Measurements from ENCODE around the gene MRNIP. TPM values are rescaled to one million over a fixed set of nuclear protein-coding genes. Genes with fewer than 3 reads are reported as not detected.
A peak's percentile ranks its signal among the peaks of the same experiment; 100 is the strongest.

Gene MRNIP
- total RNA-seq, 6 experiments from 2014 or later: 8.2 to 13.5 (median 9.9) TPM

DNA sequence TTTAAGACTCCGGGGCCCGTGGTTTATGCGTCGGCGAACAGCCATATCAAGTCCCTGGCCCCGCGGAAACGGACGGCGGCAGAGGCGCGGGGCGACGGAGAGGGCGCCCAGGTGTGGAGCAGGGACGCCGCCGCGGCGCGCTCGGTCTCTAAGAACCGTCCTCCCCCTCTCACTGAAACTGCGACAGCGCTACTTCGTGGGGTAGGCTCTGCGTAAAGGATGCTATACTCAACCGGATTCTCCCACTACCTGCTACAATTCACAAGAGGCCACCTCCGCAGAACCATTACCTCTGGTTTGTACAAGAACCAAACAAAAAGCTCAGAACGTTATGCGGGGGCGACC is 404 bp downstream of the MRNIP start:
- peak overlapping the region; percentile 98 for H3K4me3 Mint-ChIP-seq
- TF ChIP-seq, protein P1, sequence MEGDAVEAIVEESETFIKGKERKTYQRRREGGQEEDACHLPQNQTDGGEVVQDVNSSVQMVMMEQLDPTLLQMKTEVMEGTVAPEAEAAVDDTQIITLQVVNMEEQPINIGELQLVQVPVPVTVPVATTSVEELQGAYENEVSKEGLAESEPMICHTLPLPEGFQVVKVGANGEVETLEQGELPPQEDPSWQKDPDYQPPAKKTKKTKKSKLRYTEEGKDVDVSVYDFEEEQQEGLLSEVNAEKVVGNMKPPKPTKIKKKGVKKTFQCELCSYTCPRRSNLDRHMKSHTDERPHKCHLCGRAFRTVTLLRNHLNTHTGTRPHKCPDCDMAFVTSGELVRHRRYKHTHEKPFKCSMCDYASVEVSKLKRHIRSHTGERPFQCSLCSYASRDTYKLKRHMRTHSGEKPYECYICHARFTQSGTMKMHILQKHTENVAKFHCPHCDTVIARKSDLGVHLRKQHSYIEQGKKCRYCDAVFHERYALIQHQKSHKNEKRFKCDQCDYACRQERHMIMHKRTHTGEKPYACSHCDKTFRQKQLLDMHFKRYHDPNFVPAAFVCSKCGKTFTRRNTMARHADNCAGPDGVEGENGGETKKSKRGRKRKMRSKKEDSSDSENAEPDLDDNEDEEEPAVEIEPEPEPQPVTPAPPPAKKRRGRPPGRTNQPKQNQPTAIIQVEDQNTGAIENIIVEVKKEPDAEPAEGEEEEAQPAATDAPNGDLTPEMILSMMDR (IDR thresholded peaks at IDR 0.05): no peak
- H3K27me3 Mint-ChIP-seq (ENCODE audit: insufficient read depth): peaks cover 4% of the 10 kb centered on the region
- H3K4me1 Mint-ChIP-seq (ENCODE audit: low read depth): peaks cover 24% of the 10 kb centered on the region
- H3K27ac Mint-ChIP-seq: peak overlapping the region; percentile 88
- peaks cover 16% of the 10 kb centered on the region; the same call in 1 of the 2 replicates for H3K36me3 Mint-ChIP-seq (ENCODE audit: low read depth)
- no peaks in the 10 kb centered on the region for H3K9me3 Mint-ChIP-seq
- DNase-seq: no peak

DNA sequence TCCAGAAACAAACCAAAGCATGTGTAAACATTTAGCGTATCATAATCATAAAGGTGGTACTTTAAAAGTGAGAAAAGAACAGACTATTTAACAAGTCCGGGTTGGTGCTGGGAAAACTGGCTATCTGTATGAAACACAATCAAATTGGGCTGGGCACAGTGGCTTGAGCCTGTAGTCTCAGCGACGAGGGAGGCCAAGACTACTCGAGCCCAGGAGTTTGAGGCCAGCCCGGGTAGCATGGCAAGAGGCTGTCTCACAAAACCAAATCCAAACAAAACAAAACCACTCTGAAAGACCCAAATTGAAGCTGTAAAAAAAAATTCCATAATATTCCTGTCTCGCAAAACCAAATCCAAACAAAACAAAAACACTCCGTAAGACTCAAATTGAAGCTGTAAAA is 4.3 kb downstream of the MRNIP start:
- DNase-seq: no peak
- peaks cover 2% of the 10 kb centered on the region; the same call in 1 of the 2 replicates for H3K27me3 Mint-ChIP-seq (ENCODE audit: insufficient read depth)
- no peak overlapping the region for H3K27ac Mint-ChIP-seq
- H3K4me1 Mint-ChIP-seq (ENCODE audit: low read depth): peaks cover 11% of the 10 kb centered on the region
- no peaks in the 10 kb centered on the region for H3K9me3 Mint-ChIP-seq
- TF ChIP-seq, protein P1 (IDR thresholded peaks at IDR 0.05): no peak
- H3K36me3 Mint-ChIP-seq (ENCODE audit: low read depth): no peaks in the 10 kb centered on the region; the same call in 1 of the 2 replicates
- no peak overlapping the region for H3K4me3 Mint-ChIP-seq

DNA sequence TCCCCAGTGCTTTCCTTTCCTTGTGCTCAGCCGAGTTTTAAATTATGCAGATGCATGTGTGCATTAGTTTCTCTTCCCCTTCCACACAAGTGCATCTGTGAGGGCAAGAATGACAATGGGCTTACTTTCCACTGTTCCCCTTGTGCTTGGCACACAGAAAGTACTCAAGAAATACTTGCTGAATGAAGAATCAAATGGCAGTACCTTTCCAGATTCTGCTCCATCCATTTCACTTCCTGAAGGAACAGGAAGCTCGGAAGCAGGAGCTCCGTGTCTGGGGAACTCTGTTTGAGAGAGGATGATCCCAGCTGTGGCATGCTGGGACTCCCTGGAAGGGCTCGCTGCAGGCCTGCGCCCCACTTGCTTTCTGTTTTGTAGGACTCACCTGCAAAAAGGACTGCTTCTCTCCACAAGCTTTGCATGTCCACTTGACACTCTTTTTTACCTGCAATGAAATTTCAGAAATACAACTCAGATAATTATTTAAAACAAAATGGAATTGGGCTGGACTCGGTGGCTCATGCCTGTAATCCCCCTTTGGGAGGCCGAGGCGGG is 5.5 kb downstream of the MRNIP start:
- no peak for DNase-seq
- no peak overlapping the region; the same call in 1 of the 2 replicates for H3K27ac Mint-ChIP-seq
- H3K27me3 Mint-ChIP-seq (ENCODE audit: insufficient read depth): no peaks in the 10 kb centered on the region
- H3K9me3 Mint-ChIP-seq: no peaks in the 10 kb centered on the region
- no peak overlapping the region for H3K4me3 Mint-ChIP-seq
- H3K4me1 Mint-ChIP-seq (ENCODE audit: low read depth): peaks cover 9% of the 10 kb centered on the region
- TF ChIP-seq, protein P1 (IDR thresholded peaks at IDR 0.05): no peak
- no peaks in the 10 kb centered on the region; the same call in 1 of the 2 replicates for H3K36me3 Mint-ChIP-seq (ENCODE audit: low read depth)

DNA sequence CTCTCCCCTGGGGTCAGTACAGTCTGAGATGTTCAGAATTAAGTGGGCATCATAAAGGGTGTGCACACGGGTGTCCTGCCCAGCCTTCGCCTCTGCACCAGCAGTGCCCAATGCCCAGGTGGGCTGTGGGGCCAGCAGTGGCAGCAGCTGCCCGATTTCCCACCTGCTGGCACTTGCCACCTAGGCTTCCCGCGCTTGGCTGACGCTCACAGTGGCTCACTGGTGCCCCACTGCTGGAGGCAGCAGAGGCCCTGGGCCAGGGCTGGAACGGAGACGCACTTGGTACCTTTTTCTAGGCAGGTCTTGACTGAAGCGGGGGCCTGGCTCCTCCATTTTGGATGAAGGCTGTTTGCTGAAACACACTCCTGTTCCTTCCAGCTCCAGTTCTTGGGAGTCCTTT is 17.0 kb downstream of the MRNIP start:
- H3K4me3 Mint-ChIP-seq: no peak overlapping the region; the same call in 1 of the 2 replicates
- H3K27ac Mint-ChIP-seq: no peak overlapping the region
- no peak for DNase-seq
- peaks cover 2% of the 10 kb centered on the region; the same call in 1 of the 2 replicates for H3K4me1 Mint-ChIP-seq (ENCODE audit: low read depth)
- H3K36me3 Mint-ChIP-seq (ENCODE audit: low read depth): peaks cover 42% of the 10 kb centered on the region
- peaks cover 20% of the 10 kb centered on the region for H3K9me3 Mint-ChIP-seq
- peaks cover 11% of the 10 kb centered on the region for H3K27me3 Mint-ChIP-seq (ENCODE audit: insufficient read depth)
- TF ChIP-seq, protein P1 (IDR thresholded peaks at IDR 0.05): no peak

DNA sequence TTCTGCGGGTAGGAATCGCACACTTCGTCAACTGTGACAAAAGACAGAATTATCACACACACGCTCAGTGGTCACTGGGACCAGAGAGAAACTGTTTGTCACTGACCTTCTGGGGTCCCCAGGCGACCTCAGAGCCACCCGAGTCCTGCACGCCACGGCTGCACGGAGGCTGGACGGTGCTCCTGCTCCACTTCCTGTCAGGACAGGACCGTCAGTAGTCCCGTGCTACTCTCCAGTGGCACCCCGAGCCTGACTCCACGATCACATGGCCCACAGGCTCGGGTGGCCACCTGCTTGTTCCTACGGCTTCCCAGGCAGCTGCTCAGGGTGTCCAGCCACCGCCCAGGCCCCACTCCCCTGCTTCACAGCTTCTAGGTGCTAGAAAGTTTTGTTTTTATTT is 17.9 kb downstream of the MRNIP start:
- H3K9me3 Mint-ChIP-seq: peaks cover 15% of the 10 kb centered on the region
- H3K36me3 Mint-ChIP-seq (ENCODE audit: low read depth): peaks cover 45% of the 10 kb centered on the region
- H3K27ac Mint-ChIP-seq: no peak overlapping the region
- TF ChIP-seq, protein P1 (IDR thresholded peaks at IDR 0.05): no peak
- DNase-seq: no peak
- H3K4me1 Mint-ChIP-seq (ENCODE audit: low read depth): peaks cover 9% of the 10 kb centered on the region; the same call in 1 of the 2 replicates
- peaks cover 11% of the 10 kb centered on the region for H3K27me3 Mint-ChIP-seq (ENCODE audit: insufficient read depth)
- H3K4me3 Mint-ChIP-seq: no peak overlapping the region

Data from HFFc6 (cell line).